C4-2B (cell line): ENCODE results near the gene DVL3.

Experiments used
- CTCF ChIP-seq: fragments of 450-650 bp; conservative IDR thresholded peaks from 2 replicates; pipeline ENCODE4 v1.5.1; 2017; ENCODE audit warnings: mild to moderate bottlenecking
- ZFX ChIP-seq: fragments of 450-650 bp; IDR thresholded peaks from 2 replicates; pipeline ENCODE4 v1.6.1; 2017

- TF ChIP-seq CTCF (no peak), ZFX (no peak)
Measured at GRCh38 chr3:184172681-184173373, 17.6 kb downstream of the DVL3 start.
